PC-3 (cell line): ENCODE measurements around the gene DTL.

Source experiments
- CTCF ChIP-seq: fragments of 300-600 bp; sonication (generic); conservative IDR thresholded peaks from 2 replicates; pipeline ENCODE4 v1.5.1; 2017; ENCODE audit warnings: antibody characterized with exemption, low read depth, mild to moderate bottlenecking, low read length
- EZH2 ChIP-seq: fragments of 300-600 bp; sonication (generic); IDR thresholded peaks from one replicate; pipeline ENCODE4 v1.6.1; 2017; ENCODE audit warnings: antibody characterized with exemption, mild to moderate bottlenecking, low read length; ENCODE audit not compliant: unreplicated experiment
- EZH2phosphoT487 ChIP-seq: fragments of 300-600 bp; sonication (generic); IDR thresholded peaks from 2 replicates; pipeline ENCODE4 v1.6.1; 2018; ENCODE audit warnings: mild to moderate bottlenecking, antibody characterized with exemption, low read length, borderline replicate concordance

DNA sequence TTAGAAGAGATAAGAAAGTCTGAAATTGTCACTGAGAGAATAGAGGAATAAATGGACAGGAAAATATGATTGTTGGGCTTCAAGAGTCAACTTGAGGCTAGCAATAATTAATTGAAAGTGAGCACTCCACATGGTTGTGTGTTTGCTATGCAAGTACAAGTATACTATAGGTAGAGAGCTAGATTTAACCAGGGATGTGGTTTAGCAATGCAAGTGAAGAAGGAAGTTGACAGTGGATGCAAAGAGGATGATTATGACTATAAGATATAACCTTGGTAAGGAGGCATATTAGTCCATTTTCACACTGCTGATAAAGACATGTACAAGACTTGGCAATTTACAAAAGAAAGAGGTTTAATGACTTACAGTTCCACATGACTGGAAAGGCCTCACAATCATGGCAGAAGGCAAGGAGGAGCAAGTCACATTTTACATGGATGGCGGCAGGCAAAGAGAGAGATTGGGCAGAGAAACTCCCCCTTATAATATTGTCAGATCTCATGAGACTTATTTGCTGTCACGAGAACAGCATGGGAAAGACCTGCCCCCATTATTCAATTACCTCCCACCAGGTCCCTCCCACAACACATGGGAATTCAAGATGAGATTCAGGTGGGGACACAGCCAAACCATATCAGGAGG is 47.3 kb downstream of the DTL start:
- TF ChIP-seq CTCF, result no peak
- no peak for TF ChIP-seq EZH2
- no peak for TF ChIP-seq EZH2phosphoT487
